GM18873 (cell line): ENCODE results near the gene SELENBP1.

Experiments
- ATAC-seq: cut with Tn5 transposase; IDR thresholded peaks from one replicate; pipeline ENCODE4 v1.9.1; 2021; ENCODE audit warnings: mild to moderate bottlenecking, moderate library complexity, moderate number of reproducible peaks; ENCODE audit not compliant: unreplicated experiment, low FRiP score

Gene SELENBP1

DNA sequence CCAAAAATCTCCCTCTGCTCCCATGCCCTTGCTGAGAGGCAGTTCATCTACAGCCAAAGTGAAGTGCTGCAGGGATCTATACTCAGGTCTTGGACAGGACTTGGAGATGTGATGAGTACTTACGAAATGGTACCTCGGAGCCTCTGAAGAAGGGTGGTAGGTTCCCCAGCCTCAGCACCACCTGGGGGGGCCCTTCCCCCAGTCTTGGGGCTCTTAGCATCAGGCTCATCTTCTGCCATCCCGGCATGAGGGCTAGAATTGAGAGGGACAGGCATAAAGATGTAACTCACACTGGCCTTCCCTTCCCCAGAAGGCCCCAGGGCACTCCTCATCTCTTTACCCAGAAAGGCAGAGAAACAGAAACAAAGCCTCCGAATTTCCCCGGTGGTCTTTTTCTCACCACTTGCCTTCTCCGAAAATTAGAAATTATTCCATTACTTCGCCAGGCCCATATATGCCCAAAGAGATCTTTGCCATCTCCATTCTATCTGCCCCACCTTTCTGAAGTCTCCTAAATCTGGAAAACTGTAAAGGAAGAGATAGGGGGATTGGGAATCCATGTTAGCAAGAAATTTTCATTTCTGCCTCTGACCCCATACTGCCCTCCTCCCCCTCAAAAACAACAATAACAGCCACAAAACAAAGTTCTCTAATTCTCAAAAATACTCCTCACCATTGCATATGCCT is 26.3 kb downstream of the SELENBP1 start:
- ATAC-seq, result no peak

DNA sequence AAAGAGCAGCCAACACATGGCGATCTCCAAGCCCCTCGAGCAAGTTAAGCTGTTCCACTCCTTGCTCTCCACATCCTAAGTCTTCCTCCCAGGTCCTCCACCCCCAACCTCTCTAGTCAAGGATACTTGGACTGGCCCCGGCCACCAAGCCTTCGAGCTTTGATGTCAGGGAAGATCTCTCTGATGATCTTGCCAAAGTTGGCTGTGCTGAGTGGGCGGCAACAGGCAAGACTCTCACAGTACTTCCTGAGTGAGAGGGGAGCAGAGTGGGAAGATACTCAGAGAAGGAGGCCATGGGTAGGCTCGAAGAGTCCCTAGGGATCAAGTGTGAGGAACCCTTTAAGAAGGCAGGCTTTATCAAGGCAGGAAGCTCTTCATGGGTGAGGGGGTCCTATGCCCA is 28.2 kb downstream of the SELENBP1 start:
- ATAC-seq, result no peak

DNA sequence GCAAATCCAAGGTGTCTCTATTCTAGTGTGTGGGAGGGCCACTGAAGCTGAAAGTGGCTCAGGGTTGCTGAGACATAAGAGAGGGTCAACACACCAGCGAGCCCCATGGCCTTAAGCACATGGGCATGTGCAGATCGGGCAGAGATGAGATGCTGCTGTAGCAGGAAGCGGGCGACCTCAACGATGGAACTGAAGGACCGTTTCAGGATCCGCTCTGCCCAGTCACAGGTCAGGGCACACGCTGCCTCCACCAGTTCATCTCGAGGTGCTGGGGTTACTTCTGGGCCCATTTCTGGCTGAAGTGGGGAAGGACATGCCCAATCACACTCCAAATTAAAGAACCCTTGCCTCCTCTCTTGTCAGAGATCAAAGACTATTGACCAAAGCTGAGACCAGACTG is 28.9 kb downstream of the SELENBP1 start:
- no peak for ATAC-seq

DNA sequence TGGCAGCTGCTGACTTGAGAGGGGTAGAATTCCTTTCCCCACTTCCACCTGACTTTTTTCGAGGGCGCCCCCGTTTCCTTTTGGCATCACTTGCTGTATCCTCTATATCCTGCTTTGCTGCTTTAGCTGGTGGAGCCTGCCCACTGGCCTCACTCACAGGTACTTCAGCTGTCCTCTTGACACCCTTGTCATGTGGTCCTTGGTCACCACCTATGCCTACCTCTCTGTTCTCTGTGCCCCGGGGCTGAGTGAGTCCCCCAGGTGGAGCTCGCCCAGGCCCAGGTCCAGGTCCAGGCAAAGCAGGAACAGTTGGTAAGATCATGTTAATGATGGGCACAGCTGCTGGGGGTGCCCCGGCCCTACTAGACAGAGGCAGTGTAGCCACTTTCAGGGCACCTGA is 29.9 kb downstream of the SELENBP1 start:
- ATAC-seq, result no peak

DNA sequence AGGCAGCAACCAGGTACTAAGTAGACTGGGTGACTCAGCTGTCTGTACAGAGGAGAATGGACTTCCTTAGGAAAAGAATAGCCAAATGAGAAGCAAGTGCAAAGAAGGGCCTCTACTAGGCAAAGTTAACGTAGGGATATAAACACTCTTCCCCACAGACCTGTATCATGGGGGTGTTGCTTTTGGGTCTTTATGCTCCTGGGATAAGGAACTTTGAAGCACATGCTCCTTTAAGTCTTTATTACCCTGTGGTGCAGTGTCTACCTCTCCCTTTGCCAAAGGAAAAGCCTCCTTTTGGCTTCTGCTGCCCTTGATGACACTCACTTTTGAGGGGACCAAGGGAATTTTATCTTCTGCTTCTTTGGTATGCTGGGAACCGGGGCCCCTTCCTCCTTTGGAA is 30.5 kb downstream of the SELENBP1 start:
- ATAC-seq, result no peak

DNA sequence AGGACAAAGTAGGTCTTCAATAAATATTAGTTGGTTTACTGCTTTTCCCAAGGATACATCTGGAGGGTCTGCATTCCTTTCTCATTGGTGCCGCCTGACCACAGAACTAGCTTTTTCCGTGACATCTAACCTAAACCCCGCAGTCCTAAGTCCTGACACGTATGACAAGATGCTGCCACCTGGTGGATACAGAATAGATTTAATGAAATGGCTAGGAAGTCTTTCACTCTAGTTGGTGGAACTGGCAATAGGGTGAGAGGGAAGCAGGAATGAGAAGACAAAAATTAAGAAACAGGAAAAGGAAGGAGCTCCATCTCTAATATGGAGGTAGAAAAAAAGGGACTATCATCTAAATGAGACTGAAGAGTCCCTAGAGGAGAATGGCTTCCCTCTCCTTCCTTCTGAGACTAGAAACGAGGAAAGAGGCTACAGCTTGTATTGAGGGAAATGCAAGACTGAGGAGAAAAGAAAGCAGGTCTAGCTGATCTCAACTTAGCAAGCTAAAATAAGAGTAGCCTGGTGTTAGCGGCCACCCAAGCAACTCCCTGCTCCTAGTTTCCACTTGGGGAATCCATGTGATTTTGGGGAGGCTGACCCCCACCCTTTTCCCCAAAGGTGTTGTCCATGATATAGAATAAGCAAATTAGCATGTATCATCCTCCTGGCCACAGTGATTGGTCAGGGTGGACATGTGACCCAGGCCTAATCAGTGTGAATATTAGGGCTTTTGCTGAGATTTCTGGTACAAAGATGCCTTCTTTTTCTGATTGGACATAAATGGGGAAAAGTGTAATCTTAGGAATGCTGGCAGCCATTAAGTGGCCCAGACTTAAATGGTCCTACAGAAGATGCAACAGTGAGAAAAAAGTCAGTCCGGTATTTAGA is 31.4 kb downstream of the SELENBP1 start:
- ATAC-seq, result no peak

DNA sequence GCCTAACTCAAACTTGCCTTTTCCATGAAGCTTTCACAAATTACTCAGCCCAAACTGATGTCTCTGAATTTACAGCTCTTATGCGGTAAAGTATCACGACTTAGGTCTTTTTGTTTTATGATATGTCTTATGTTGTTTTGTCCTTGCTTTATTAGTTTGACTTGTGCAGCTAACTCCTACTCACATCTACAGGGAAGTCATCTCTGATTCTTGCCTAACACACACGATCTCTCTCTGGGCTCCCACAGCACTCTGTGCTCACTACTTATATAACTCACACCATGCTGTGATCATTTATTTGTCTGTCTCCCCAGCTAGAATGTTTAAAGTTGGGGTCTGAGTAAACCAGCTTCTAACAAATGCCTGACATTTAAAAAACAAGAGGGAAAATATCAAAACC is 35.9 kb downstream of the SELENBP1 start:
- ATAC-seq, result no peak

DNA sequence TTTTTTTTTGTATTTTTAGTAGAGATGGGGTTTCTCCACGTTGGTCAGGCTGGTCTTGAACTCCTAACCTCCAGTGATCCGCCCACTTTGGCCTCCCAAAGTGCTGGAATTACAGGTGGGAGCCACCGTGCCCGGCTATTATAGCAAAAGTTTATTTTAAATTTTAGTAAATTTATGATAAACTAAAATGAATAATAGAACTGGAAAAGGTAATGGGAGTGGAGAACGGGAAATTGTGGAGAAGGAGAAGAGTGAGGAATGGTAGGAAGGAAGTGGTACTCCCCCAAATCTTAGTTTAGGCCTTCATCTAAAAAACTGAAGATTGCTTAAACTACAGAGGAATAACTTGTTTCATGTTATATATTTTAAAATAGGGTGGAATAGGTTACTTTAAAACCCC is 37.7 kb downstream of the SELENBP1 start:
- no peak for ATAC-seq

DNA sequence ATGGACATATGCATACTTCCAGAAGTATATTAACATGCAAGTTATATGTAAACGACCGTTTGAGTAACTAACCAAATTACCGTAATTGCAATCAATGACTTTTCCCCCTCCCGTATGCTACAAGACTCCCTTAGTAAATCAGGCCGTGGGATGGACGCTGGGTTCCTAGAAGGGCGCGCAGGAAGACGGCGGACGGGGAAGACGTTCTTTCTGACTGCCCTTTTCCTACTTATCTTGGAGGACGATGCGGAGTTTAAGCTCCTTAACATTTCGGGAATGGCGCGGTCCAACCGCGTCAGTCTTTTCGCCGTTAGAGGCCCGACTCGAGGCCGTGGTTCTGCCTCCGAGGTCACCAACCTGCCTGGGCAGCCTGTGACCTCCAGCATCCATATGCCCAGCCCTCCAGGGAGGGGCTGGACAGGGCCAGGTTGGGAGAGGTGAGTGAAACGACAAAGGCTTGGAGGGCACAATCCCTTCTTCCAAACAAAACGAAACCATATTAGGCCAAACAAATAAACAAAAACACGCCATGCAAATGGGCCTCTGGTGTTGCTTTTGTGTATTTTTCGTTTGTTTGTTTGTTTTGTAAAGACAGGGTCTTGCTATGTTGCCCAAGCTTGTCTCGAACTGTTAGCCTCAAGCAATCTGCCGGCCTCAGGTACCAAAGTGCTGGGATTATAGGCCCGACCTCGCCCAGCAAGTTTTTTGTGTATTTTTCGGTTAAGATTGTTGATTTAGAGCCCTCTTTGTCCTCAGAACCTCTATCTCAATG is 44.4 kb downstream of the SELENBP1 start:
- ATAC-seq, result no peak

DNA sequence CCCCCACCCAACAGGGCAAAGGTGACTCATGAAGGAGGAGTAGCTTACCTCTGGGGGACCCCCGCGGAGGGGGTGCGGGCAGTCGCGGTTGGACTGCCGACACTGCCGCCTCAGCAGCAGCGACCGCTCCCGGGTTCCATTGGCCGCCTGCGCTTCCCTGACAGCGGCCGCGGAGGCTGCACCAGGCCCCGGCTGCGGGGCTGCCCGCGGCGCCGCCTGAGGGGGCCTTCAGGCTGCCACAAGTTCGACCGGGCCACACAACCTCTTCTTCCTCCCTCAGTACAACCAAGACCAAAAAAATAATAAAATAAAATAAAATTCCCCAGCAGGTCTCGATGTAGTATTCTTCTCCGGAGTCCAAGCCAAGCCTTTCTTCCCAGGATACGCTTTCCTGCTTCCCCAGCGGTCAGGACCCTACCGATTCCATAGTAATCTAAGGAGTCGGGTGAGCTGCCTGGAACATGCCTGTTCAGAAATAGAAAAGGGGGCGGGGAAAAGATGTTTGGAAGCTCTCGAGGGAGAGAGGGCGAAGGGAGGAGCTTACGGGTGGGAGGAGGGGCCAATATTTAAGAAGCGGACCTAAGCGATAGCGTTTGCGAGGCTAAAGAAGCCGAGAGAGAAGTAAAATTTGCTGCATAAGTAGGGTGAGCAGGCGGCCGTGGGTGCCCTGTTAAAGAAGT is 45.1 kb downstream of the SELENBP1 start, which contains the start of gene PI4KB:
Gene PI4KB (minus strand): TSS at position 194 of the 680 bp plus-strand sequence. CDS start 10,935 bp downstream, outside the sequence.
- no peak for ATAC-seq

DNA sequence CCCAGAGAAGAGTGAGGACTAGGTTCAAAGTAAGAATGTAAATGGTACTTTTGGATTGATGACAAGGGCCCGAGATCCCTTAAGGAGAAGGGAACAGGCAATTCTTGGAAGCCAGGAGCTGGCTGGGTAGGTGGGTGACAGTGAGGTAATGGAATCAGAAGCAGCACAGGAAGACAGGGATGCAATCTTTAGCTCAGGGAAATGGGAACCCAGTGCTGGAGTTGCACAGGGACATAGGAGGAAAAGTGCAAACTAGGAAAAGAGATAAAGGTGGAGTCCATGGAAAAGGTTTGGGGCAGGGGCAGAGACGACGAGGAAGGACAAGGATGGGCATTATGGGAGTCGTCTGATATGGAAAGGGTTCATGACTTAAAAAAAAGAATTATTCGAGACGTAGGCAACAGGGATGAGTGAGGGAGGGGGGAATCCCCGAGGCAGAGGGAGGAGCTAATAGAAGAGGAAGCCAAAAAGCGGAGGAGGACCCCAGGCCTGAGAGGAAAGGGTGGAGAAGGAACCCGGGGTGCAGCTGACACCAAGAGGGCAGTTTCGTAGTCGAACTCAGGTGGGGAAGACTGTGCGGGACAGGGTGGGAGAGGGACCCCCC is 45.8 kb downstream of the SELENBP1 start:
- ATAC-seq, result no peak

DNA sequence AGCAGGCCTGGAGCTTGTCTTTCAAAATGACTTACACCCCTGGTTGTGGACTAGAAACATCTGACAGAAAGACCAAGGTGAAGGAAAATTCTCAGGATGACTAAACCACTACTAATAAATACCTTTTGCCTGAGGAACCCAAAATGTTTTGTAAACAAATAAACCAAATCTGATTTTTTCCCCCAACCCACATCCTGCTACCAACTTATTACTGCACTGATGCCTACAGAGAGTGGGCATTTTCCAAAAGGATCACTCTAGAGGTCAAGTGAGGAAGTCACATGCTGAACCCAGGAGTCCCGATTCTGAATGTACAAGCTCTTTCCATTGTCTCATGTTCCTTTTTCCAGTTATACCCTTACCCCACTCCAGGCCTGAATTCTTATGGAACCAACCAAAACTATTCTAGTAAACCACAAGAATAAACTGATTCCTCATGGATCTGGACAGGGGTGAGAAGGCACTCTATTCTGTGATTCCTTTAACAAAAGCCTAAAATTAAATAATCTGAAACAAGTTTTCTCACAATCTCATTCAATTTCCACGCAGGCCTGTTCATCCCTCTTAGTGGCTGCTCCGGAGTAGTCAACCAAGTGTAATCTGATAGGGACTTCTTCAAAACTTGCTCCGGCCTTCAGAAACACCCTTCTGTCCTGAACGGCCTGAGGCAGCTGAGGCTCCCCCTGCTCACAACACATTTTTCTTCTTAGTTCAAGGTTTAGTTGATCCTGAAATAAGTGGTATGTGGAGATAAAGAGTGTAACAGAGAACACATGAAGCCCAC is 46.7 kb downstream of the SELENBP1 start:
- no peak for ATAC-seq

DNA sequence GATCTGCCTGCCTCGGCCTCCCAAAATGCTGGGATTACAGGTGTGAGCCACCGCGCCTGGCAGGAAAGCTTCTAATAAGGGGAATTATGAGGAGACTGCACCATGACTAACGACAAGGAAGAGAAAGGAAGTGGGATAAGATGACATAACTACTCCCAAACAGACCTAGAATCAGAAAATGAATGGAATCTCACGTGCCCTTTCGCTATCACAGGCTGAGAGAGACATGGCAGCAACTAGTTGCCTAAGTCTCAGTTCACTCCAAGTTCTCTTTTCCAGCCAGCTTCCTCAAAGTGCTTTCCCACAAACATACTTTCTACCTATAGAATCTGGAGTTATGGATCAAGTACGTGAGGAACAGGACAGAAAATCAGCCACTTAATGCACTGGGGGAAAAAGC is 47.3 kb downstream of the SELENBP1 start:
- no peak for ATAC-seq

DNA sequence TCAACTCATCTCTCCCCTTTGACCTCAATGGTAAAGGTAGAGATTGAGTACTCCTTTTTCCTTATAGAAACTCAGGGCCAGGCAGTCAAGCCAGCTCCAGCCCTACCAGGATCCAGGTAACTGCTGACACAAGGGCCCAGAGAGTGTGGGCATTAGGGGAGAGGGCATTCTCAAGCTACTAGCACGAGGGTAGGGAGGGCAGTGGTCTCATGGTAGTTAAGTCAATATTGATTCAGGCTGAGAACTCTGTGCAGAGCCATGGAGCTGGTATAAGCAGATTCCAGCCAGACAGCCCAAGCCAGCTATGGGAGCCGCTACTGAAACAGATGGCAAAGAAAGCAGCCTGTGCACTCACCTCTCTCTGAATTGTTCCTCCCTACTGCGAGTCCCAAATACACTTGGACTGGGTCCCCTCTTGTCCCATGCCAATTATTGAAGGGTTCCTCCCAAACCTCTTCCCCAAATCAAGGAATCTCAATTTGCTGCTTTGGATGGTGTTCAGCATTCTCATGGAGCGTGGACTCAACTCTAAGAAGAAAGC is 48.0 kb downstream of the SELENBP1 start:
- ATAC-seq, result no peak

DNA sequence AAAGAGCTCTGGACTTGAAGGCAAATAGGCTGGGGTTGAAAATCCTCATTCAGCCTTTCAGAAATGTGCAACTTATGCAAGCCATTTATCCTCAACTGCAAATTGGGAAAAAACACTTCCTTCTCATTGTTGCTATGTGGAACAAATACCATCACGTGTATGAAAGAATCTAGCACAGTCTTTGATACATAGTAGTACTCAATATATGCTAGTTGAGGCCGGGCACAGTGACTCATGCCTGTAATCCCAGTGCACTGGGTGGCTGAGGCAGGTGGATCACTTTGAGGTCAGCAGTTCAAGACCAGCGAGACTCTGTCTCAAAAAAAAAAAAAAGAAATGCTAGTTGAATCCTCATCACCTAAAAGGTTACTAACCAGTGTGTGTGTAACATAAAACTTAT is 53.5 kb downstream of the SELENBP1 start:
- no peak for ATAC-seq

DNA sequence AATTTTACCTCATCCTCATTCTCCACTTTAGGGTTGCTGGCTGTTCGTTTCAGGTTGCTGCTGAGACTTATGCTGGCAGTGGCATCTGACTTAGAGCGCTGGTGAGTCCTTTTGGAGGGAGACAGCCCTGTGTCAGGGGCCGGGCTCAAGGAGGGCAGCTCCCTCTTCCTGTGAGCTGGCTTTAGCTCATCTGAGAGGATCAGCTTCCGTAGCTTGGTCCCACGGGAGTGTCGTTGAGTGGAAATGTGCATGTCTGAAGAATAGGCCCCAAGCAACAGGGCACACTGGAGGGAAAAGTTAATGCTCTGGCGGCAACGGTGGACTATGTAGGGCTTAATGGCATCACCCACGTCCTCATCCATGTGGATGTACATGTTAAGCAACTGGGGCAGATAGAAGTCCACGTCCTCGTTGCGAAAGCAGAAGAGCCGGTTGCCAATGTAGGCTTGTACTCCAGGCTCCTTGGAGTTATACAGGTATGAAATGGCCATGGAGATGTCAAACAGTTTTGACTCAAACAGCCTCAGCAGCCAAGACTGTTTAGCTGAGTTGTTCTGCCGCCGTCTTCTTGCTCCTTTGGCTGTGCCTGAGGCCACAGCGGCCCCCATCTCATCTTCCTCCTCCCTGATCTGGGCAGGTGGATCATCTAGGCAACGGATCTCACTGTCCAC is 56.8 kb downstream of the SELENBP1 start:
- no peak for ATAC-seq
